ENCODE results near the gene MARCHF4.

Gene MARCHF4

GRCh38 chr2:216375286-216375685, 3.0 kb upstream of the MARCHF4 start:
- Histone ChIP-seq H3K27ac (no peak overlapping the region), H3K4me3 (no peak overlapping the region)
- TF ChIP-seq CTCF (IDR thresholded peaks at IDR 0.05), result no peak
- DNase-seq (ENCODE audit: low spot score), result no peak

GRCh38 chr2:216373896-216374295, 1.6 kb upstream of the MARCHF4 start:
- no peak overlapping the region for H3K27ac ChIP-seq
- DNase-seq (ENCODE audit: low spot score), result no peak
- TF ChIP-seq CTCF (IDR thresholded peaks at IDR 0.05), result no peak
- no peak overlapping the region for H3K4me3 ChIP-seq

DNA sequence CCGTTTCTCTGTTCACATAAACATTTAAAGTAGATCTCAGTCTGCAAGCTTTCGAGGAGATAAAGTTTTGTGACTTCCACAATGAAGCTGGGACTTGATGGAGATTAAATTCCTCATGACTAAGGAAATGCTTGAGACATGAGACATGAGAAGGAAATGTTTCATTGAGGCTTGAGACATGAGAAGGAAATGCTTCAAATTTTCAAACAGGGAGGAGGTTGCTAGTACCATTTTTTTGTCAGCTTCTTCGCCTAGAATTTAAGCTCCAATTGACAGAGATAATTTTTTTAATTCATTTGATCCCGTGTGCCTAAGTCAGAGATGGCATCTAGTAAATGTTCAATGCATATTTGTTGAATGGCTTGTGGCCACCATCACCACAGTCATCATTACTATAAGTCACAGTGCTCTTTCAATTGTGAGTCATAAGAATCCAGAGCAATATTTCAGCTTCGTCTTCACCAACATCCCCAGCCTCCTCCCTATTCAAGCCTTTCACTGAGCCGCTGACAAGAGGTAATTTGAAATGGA, 543 bp upstream of the MARCHF4 start:
- H3K27ac ChIP-seq, result no peak overlapping the region
- no peak for TF ChIP-seq CTCF (IDR thresholded peaks at IDR 0.05)
- no peak overlapping the region for H3K4me3 ChIP-seq
- no peak for DNase-seq (ENCODE audit: low spot score)

GRCh38 chr2:216370961-216371712, 1.1 kb downstream of the MARCHF4 start:
- DNase-seq (ENCODE audit: low spot score), result no peak
- Histone ChIP-seq H3K4me3 (peak overlapping the region; percentile 59), H3K27ac (no peak overlapping the region)
- TF ChIP-seq CTCF (IDR thresholded peaks at IDR 0.05), result no peak

DNA sequence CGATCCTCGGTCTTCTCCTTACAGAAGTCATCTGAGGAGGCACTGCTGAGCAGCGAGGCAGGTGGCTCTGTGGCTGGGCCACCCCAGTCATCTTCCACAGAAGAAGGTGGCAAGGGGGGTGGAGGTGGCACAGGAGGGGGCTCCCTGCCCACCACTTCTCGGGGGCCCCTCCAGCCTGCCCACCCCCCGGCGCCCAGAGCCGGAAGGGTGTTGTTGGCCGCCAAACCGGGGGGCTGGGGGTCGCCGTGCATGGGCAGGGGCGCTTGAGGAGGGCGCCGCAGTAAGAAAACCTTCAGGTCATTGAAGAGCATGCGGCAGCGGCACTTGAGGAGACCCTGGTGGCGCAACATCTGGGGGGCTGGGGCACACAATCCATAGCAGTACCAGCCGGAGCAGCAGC, 2.5 kb downstream of the MARCHF4 start:
- no peak for TF ChIP-seq CTCF (IDR thresholded peaks at IDR 0.05)

GRCh38 chr2:216366777-216367471, 5.4 kb downstream of the MARCHF4 start:
- H3K4me3 ChIP-seq, result no peak overlapping the region
- TF ChIP-seq CTCF (IDR thresholded peaks at IDR 0.05), result no peak
- no peak for DNase-seq (ENCODE audit: low spot score)
- H3K27ac ChIP-seq, result no peak overlapping the region

More for the DNA sequence above, 2.5 kb downstream of the MARCHF4 start:
- Histone ChIP-seq H3K4me3 (no peak overlapping the region), H3K27ac (no peak overlapping the region)
- no peak for DNase-seq (ENCODE audit: low spot score)
